HG03520 (cell line): ENCODE measurements around the gene TDRD7.

Experiments used
- ATAC-seq: cut with Tn5 transposase; IDR thresholded peaks from one replicate; pipeline ENCODE4 v1.9.1; 2021; ENCODE audit warnings: mild to moderate bottlenecking, moderate library complexity; ENCODE audit not compliant: unreplicated experiment

Gene TDRD7

DNA sequence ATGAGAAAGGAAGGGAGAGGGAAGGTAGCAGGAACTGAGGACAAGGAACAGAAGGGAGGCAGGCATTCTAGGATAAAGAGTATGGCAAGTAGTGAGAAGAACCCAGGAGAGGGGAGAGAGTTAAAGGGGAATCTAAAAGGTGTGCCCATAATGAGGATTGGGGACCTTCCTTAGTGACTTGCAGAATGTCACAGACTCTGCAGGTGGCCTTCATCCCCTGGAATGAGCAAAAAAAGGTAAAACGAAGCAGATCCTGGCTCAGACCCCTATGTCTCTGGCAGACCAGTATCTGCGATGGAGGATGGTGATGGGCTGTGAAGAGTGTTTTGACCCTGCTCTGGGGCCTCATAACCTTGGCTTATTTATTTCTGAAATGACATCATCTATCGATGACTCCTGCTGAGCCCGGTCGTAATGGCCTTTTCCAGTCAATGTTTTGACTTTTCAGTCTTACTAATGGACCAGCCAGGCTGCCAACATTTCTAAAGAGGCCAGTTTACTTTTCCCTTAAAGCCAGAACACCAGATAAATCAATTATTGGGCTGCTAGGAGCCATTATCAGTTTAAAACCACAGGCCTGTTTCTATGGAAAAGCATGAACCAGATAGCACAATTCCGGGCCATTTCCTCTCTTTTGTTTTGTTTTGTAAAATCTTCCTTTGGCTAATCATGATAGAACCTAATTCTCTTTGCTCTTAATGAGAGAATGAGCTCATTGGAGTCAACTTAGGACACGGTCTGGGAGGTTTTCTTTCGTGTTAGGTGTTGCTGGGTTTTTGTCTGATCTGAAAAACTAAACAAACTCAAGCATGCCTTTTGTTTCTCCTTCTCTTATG is 92.7 kb downstream of the TDRD7 start:
- no peak for ATAC-seq

- ATAC-seq, result no peak
Measured at GRCh38 chr9:97505845-97506244, 93.9 kb downstream of the TDRD7 start.

- no peak for ATAC-seq
Measured at GRCh38 chr9:97506306-97506705, 94.4 kb downstream of the TDRD7 start.

GRCh38 chr9:97506787-97507186 is 94.9 kb downstream of the TDRD7 start:
- ATAC-seq, result no peak

GRCh38 chr9:97507428-97507984 is 95.6 kb downstream of the TDRD7 start:
- no peak for ATAC-seq

DNA sequence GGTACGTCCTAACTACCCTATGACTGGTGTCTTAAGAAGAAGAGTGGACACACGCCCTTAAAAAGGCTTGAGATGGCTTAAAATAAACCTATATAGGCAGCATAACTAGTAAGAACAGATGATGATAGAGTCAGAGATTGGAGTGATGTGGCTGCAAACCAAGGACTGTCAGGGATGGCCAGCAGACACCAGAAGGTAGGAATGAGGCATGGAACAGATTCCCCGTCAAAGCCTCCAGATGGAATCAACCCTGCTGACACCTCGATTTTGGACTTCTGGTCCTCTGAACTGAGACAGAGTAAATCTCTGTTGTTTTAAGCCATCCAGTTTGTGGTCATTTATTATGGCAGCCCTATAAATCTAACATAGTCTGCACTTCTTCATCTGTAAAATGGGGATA is 97.0 kb downstream of the TDRD7 start:
- no peak for ATAC-seq

DNA sequence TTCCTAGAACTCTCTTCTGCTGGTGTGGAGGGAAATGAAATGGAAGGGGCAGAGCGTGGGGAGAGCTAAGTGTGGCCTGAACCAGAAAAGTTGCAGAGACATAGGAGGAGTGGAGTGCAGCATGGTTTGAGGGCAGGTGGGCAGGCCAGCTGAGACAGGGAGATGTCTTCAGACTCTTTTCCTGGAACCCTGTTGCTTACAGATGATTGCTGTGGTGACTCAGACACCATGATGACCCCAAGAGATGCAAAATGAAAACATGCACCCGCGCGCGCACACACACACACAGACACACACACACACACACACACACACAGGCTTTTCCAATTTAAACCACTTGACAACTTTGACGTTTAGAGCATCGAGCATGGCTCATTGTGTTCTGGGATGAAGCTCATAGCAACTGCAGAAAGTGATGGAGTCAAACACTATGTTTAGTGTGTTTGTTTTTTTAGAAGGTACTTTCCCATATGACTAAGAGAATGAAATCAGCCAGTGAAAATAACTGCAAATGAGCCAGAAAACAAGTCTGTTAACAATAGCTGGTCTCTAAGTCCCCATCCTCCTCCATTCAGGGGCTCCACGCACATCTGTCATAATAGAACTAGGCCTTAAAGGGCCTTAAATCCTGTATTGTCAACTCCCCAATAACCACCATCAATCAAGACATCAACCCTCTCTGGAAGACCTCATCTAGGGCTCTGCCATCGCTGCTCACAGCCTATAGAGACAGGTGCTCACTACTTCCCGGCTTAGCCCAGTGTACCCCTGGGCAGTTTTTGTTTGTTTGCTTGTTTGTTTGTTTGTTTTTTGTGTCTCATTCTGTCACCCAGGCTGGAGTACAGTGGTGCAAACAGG is 99.1 kb downstream of the TDRD7 start:
- peak; percentile 68 for ATAC-seq

DNA sequence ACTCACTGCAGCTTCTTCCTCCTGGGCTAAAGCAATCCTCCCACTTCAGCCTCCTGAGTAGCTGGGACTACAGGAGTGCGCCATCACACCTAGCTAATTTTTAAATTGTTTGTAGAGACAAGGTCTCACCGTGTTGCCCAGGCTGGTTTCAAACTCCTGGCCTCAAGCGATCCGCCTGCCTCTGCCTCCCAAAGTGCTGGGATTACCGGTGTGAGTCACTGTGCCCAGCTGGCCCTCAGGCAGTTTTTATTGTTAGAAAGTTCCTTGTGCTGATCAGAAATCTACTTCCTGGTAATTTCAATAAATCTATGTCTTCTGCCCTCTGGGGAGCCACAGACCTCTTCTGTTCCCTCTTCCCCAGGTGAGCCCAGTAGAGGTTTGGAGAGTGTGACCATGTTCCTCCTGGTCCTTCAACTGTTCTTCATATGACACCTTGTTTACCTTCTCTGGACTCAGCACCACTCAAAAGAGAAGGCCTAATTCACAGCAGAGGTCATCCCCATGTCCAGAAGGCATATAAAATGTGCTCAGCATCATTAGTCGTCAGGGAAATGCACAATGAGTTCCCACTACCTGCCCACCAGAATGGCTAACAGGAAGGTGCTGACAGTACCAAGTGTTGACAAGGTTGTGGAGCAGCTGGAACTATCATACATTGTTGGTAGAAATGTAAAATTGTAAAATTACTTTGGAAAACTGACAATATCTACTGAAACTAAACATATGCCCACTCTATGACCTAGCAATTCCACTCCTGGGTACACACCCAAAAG is 99.9 kb downstream of the TDRD7 start:
- ATAC-seq, result no peak

GRCh38 chr9:97512966-97513560 is 101.2 kb downstream of the TDRD7 start:
- no peak for ATAC-seq

GRCh38 chr9:97514531-97514930 is 102.6 kb downstream of the TDRD7 start:
- no peak for ATAC-seq

- ATAC-seq, result no peak
Measured at GRCh38 chr9:97515662-97516061, 103.8 kb downstream of the TDRD7 start.

DNA sequence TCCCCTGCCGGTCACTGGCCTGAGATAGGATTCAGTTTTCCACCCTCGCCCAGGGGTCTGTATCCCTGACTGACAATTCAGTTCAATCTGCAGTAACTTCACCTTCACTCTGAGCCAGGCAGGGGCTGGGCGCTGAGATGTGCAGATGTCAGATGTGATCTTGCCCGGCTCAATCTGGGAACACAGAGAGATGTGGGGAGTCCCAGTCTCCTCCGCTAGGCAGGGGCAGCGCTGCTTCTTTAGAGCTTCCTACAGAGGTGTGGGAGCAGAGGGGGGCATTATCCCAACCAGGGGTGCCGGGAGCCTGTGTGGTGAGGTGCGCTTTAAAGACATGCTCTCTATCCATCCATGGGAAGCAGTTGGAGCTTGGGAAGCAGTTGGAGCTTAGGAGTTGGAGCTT is 104.2 kb downstream of the TDRD7 start:
- ATAC-seq, result no peak

GRCh38 chr9:97517331-97518089 is 105.6 kb downstream of the TDRD7 start:
- no peak for ATAC-seq

DNA sequence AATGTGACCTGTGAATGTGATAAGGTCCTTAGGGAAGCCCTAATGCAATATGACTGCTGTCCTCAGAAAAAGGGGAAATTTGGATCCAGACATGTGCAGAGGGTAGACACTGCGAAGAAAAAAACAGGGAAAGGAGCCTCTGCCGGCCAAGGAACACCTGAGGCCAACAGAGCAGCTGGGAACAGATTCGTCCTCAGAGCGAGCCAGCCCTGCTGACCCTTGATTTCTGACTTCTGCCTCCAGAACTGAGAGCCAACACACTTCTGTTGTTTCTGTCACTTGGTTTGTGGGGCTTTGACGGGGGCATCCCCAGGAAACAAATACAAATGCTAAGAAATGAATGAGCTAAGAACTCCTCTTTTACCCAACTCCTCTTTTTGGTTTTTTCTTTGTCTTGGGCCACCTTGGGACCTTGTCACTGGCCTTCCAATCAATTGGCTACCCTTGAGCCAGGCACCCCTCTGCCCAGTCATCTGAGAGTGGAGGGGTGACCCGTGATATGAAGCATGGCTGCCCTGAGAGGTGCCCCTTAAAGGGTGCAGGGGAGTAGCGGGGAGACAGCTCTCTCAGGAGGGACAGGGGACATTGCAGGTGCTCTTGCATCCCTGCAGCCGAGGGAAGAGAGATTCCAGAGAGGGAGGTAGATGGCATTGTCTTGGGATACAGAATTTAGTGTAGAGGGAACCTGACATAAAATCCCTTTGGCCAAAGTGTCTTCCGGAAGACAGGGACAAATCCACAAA is 106.4 kb downstream of the TDRD7 start:
- ATAC-seq, result no peak

- ATAC-seq, result no peak
Measured at GRCh38 chr9:97518909-97519307, 107.0 kb downstream of the TDRD7 start.

DNA sequence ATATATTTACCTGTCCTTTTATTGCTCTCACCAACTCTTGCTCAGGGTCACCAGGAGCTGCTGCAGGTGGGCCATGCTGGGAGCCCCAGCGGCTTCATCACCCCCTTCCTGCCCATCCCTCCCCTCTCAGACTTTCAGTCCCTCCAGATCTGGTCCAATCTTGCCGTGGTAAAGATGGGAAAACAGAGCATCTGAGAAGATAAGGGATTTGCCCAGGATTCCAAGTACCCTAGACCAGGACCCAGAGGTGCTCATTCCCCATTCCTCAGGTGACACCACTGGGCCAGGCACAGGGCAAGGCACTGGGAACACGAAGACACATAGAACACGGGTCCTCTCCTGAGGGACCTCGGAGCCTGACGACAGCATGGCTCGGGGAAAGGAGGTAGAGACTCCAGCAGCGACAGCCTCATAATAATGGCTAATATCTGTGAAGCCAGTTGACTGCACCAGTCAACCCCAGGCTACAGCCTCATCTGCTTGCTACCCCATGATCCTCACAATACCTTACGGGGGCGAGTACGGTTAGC is 107.6 kb downstream of the TDRD7 start:
- ATAC-seq, result no peak

- ATAC-seq, result no peak
Measured at GRCh38 chr9:97521576-97522333, 109.9 kb downstream of the TDRD7 start.

DNA sequence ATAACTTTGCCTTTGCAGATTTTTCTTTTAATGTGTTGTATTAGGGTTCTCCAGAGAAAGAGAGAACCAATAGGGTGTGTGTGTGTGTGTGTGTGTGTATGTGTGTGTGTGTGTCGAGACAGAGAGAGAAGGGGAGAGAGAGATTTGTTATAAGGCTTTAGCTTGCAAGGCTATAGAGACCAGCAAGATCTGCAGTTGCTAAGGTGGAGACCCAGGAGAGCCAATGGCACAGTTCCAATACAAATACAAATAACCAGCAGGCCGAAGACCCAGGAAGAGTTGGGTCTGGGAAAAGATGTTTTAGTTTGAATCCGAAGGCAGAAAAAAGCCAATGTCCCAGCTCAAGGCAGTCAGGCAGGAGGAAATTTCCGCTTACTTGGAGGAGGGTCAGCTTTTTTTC is 112.5 kb downstream of the TDRD7 start:
- no peak for ATAC-seq
